Liver (tissue), 9 donors: ENCODE measurements around the gene RGR. TPM values are rescaled to one million over a fixed set of nuclear protein-coding genes. Genes with fewer than 3 reads are reported as not detected.

ENCODE experiments used
- DNase-seq: peaks from one replicate; pipeline ENCODE4 v3.0.0-alpha.2; 2017; ENCODE audit warnings: low spot score
- H3K27ac ChIP-seq, 2 donors: one replicate each; pipeline ENCODE4 v1.7.0; 2013; ENCODE audit warnings: inconsistent platforms in 2 of 2, low read length in 2 of 2, control low read depth in 1 of 2, low read depth in 1 of 2, mild to moderate bottlenecking in 1 of 2
- H3K27me3 ChIP-seq, 4 donors: one replicate each; pipeline versions ENCODE4 v1.6.1 to v1.7.0; 2013; ENCODE audit warnings: low read length in 3 of 4, inconsistent platforms in 1 of 4, mild to moderate bottlenecking in 1 of 4, moderate library complexity in 1 of 4; ENCODE audit not compliant: control insufficient read depth in 4 of 4, insufficient read depth in 4 of 4
- H3K36me3 ChIP-seq, 4 donors: one replicate each; pipeline versions ENCODE4 v1.6.1 to v1.7.0; 2013; ENCODE audit warnings: low read length in 3 of 4, mild to moderate bottlenecking in 3 of 4, low read depth in 1 of 4, moderate library complexity in 1 of 4; ENCODE audit not compliant: control insufficient read depth in 4 of 4, insufficient read depth in 3 of 4
- H3K4me1 ChIP-seq, 4 donors: one replicate each; pipeline versions ENCODE4 v1.6.1 to v1.7.0; 2013; ENCODE audit warnings: low read length in 3 of 4, mild to moderate bottlenecking in 3 of 4, moderate library complexity in 1 of 4; ENCODE audit not compliant: control insufficient read depth in 4 of 4, insufficient read depth in 4 of 4
- H3K4me3 ChIP-seq, 3 donors: one replicate each; pipeline versions ENCODE4 v1.6.1 to v1.7.0; 2013; ENCODE audit warnings: low read length in 3 of 3, control low read depth in 1 of 3, low read depth in 1 of 3, mild to moderate bottlenecking in 1 of 3
- H3K9ac ChIP-seq, 2 donors: one replicate each; pipeline ENCODE4 v1.7.0; 2013; ENCODE audit warnings: low read length in 2 of 2, mild to moderate bottlenecking in 2 of 2, moderate library complexity in 2 of 2, control low read depth in 1 of 2, low read depth in 1 of 2
- H3K9me3 ChIP-seq, 4 donors: one replicate each; pipeline versions ENCODE4 v1.6.1 to v1.7.0; 2013; ENCODE audit warnings: low read length in 3 of 4; ENCODE audit not compliant: control insufficient read depth in 4 of 4
- ATF3 ChIP-seq: IDR thresholded peaks from 2 replicates; pipeline ENCODE4 v1.6.1; 2016; ENCODE audit warnings: antibody characterized with exemption
- CTCF ChIP-seq: fragments of 150-350 bp; IDR thresholded peaks from 2 replicates; pipeline ENCODE4 v1.5.1; 2017; ENCODE audit warnings: improper control_type of control experiment, low read depth, low read length; ENCODE audit not compliant: missing input control
- EGR1 ChIP-seq, 2 donors: IDR thresholded peaks; 2 replicates each; pipeline ENCODE4 v1.6.1; 2016 to 2018; ENCODE audit warnings: antibody characterized with exemption in 2 of 2, low read depth in 2 of 2
- FOXA1 ChIP-seq: IDR thresholded peaks from 2 replicates; pipeline ENCODE4 v1.6.1; 2016; ENCODE audit warnings: antibody characterized with exemption
- GABPA ChIP-seq, 2 donors: IDR thresholded peaks in 1 of 2; conservative IDR thresholded peaks in 1 of 2; 2 replicates each; pipeline ENCODE4 v1.6.1; 2016; ENCODE audit warnings: antibody characterized with exemption in 2 of 2, mild to moderate bottlenecking in 1 of 2, moderate library complexity in 1 of 2
- HNF4A ChIP-seq, 2 donors: conservative IDR thresholded peaks; 2 replicates each; pipeline ENCODE4 v1.6.1; 2016; ENCODE audit warnings: antibody characterized with exemption in 2 of 2, mild to moderate bottlenecking in 2 of 2
- HNF4G ChIP-seq: IDR thresholded peaks from 2 replicates; pipeline ENCODE4 v1.6.1; 2016; ENCODE audit warnings: antibody characterized with exemption
- JUND ChIP-seq, 2 donors: IDR thresholded peaks; 2 replicates each; pipeline ENCODE4 v1.6.1; 2016; ENCODE audit warnings: antibody characterized with exemption in 2 of 2
- RAD21 ChIP-seq, 2 donors: IDR thresholded peaks; 2 replicates each; pipeline ENCODE4 v1.6.1; 2016; ENCODE audit warnings: antibody characterized with exemption in 2 of 2, mild to moderate bottlenecking in 2 of 2
- RXRA ChIP-seq, 2 donors: IDR thresholded peaks; 2 replicates each; pipeline ENCODE4 v1.6.1; 2017 to 2018; ENCODE audit warnings: antibody characterized with exemption in 2 of 2, mild to moderate bottlenecking in 1 of 2
- SP1 ChIP-seq: IDR thresholded peaks from 2 replicates; pipeline ENCODE4 v1.6.1; 2018; ENCODE audit warnings: antibody characterized with exemption, mild to moderate bottlenecking
- TAF1 ChIP-seq: conservative IDR thresholded peaks from 2 replicates; pipeline ENCODE4 v1.6.1; 2016; ENCODE audit warnings: antibody characterized with exemption, mild to moderate bottlenecking
- YY1 ChIP-seq: IDR thresholded peaks from 2 replicates; pipeline ENCODE4 v1.6.1; 2016; ENCODE audit warnings: antibody characterized with exemption, mild to moderate bottlenecking
- ZBTB33 ChIP-seq: IDR thresholded peaks from 2 replicates; pipeline ENCODE4 v1.6.1; 2016; ENCODE audit warnings: antibody characterized with exemption
- WGBS: extraction: QIAGEN DNeasy Blood & Tissue Kit; methylation state at CpG from one replicate; pipeline ENCODE4 v1.1.7; 2013; 5-methylcytosine and 5-hydroxymethylcytosine counted together
- polyA plus RNA-seq, 2 donors: library from polyadenylated mRNA; stranded (reverse) in 1 of 2; unstranded in 1 of 2; fragments of 200-250 nt in 1 of 2; fragments of >200 nt in 1 of 2; fragmentation: Nextera tagmentation in 1 of 2; extraction: Ambion mirVana in 1 of 2; gene quantifications; one replicate each; pipeline versions ENCODE4 v1.2.1 to v1.2.3, GENCODE V29; 2013 to 2015
- total RNA-seq, 2 donors: library from RNA; depleted of rRNA; stranded (reverse); fragments of >200 nt; gene quantifications; one replicate each; pipeline ENCODE4 v1.2.3, GENCODE V29; 2014
- TF ChIP-seq, protein P1 (sequence below): IDR thresholded peaks from 2 replicates; pipeline ENCODE4 v1.6.1; 2016; ENCODE audit warnings: antibody characterized with exemption, mild to moderate bottlenecking
- donor health status: healthy.
- donor health status: healthy.
- donor health status: healthy.
- donor health status: healthy.
- donor health status: healthy.

RGR gene
- total and polyA plus RNA-seq, 4 donors: not detected

DNA sequence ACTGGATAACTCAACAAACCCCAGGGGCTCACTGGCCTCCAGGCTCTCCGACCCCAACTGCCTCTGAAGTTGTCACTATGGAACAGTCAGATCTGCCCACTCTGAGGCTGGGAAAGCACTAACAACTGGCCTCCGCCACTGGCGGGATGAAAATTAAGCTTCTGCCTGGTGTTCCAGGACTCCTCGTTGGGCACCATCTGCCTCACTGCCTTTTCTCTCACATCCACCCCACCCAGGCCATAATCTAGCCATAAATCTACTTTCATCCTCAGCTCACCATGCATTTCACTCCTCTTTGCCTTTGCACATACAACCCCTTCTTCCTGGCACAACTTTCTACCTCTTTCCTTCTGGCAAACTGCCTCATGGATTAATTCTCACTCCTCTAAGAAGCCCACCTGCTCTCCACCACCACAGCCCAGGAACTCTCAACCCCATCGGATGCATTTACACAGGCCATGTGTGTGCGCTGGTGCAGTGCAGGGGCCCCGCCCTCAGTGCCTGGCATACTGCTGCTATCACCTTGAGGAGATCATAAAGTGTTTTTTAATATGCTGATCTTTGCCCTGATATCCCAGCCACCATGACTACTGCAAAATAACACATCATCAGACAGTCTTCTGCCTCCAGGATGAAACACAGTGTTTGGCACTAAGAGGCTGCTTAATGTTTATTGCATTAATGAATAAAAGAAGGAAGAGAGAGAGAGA is 46.5 kb upstream of the RGR start (continued):
- no peak for TF ChIP-seq ZBTB33
- TF ChIP-seq TAF1: no peak
- no peak for TF ChIP-seq SP1
- no peak for TF ChIP-seq RAD21 (IDR thresholded peaks at IDR 0.05)
- no peak for TF ChIP-seq JUND (IDR thresholded peaks at IDR 0.05)
- no peak for TF ChIP-seq FOXA1
- TF ChIP-seq HNF4G: no peak

DNA sequence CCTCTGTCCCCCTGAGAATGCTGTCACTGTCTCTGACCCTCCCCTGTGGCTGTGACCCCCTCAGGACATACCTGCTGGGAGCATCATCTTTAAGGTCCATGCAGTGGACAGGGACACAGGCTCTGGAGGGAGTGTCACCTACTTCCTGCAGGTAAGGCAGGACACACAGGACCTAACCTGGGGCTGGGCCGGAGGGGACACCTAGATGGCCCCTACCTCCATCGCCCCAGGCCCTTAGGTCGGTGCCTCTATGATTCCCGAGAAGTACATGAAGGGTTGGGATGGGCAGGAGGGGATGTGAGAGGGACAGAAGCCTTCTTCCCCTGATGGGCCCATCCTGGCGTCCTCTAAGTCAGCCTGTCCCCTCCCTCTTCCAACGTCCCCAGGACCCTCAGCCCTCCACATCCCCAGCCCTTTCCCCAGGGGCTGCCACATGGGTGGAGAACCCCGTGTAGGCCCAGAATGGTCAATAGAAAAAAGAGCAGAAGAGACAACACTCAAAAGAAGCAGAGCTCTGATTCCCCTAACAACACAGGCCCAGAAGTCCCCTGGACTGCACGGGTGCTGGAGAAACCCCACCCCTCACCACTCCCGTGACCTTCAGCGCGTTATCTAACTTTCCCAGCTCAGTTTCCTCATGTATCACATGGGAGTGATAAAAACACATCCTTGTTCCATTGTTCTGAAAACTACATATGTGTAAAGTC is 44.2 kb upstream of the RGR start:
- DNase-seq: no peak

More for the DNA sequence above, 44.2 kb upstream of the RGR start:
- no peak overlapping the region for H3K4me3 ChIP-seq
- H3K27me3 ChIP-seq: peaks cover 0 to 3% (median 0%) of the 10 kb centered on the region in 4 donors
- no peak overlapping the region for H3K9ac ChIP-seq
- no peaks in the 10 kb centered on the region for H3K36me3 ChIP-seq
- peaks cover 0 to 2% (median 0%) of the 10 kb centered on the region in 4 donors for H3K4me1 ChIP-seq
- 70% methylated on average over 11 of the region's 11 CpGs for WGBS
- H3K9me3 ChIP-seq: no peaks in the 10 kb centered on the region
- H3K27ac ChIP-seq: no peak overlapping the region
- TF ChIP-seq GABPA (IDR thresholded peaks at IDR 0.05 in 1 of 2, conservative IDR thresholded peaks at IDR 0.05 in 1 of 2) (no peak), HNF4A (conservative IDR thresholded peaks at IDR 0.05) (no peak), RXRA (IDR thresholded peaks at IDR 0.05) (no peak), EGR1 (IDR thresholded peaks at IDR 0.05; ENCODE audit: low read depth in 2 of 2) (no peak), JUND (IDR thresholded peaks at IDR 0.05) (no peak), CTCF (no peak), ATF3 (no peak), FOXA1 (no peak), YY1 (no peak), HNF4G (no peak), SP1 (no peak), TAF1 (no peak)
- TF ChIP-seq, protein P1, sequence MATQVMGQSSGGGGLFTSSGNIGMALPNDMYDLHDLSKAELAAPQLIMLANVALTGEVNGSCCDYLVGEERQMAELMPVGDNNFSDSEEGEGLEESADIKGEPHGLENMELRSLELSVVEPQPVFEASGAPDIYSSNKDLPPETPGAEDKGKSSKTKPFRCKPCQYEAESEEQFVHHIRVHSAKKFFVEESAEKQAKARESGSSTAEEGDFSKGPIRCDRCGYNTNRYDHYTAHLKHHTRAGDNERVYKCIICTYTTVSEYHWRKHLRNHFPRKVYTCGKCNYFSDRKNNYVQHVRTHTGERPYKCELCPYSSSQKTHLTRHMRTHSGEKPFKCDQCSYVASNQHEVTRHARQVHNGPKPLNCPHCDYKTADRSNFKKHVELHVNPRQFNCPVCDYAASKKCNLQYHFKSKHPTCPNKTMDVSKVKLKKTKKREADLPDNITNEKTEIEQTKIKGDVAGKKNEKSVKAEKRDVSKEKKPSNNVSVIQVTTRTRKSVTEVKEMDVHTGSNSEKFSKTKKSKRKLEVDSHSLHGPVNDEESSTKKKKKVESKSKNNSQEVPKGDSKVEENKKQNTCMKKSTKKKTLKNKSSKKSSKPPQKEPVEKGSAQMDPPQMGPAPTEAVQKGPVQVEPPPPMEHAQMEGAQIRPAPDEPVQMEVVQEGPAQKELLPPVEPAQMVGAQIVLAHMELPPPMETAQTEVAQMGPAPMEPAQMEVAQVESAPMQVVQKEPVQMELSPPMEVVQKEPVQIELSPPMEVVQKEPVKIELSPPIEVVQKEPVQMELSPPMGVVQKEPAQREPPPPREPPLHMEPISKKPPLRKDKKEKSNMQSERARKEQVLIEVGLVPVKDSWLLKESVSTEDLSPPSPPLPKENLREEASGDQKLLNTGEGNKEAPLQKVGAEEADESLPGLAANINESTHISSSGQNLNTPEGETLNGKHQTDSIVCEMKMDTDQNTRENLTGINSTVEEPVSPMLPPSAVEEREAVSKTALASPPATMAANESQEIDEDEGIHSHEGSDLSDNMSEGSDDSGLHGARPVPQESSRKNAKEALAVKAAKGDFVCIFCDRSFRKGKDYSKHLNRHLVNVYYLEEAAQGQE: no peak
